Activated CD4-positive, alpha-beta T cell treated with anti-CD3 and anti-CD28 coated beads for 4 hours (primary cell): Measurements from ENCODE around the gene TBX5.

ENCODE experiments used
- DNase-seq, 2 donors: peaks; one replicate each; pipeline ENCODE4 v3.0.0-alpha.2; 2020

Gene TBX5

DNA sequence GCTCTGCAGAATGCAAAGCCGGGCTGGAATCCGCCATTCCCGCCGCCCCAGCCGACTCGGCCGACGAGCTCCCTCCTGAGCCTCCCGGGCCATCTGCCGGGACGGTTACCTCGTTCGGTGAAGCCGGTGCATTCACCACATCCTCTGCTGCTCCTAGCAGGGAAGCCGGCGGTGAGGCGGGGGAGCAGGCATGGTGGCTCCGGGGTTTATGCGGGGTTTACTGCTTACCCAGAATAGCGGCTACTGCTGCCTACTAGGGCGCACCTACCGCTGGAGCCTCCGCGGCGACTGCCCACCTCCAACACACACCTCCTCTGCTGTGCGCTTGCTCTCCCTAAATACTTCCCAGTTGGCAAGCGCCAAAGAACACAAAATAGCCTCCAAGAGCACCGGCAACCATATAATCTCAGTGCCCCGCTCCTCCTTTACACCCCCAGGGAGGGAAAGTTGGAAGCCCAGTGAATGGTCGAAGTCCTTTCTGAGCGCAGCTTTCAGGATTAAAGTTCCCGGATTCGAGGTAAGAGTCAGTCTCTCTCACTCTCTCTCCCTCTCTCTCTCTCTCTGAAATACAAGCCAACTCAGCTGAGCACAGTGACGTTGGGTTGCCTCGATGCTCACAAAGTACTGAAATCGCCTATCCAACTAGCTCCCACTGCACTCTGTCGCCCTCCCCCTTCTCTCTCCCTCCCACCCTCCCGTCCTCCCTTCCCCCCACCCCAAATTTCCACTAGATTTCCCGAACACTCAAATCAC is at the start of gene TBX5:
Gene TBX5, minus strand, starts transcription at position 626 of the 753 bp plus-strand sequence. CDS start 2,246 bp downstream, outside the sequence.
- no peak for DNase-seq

DNA sequence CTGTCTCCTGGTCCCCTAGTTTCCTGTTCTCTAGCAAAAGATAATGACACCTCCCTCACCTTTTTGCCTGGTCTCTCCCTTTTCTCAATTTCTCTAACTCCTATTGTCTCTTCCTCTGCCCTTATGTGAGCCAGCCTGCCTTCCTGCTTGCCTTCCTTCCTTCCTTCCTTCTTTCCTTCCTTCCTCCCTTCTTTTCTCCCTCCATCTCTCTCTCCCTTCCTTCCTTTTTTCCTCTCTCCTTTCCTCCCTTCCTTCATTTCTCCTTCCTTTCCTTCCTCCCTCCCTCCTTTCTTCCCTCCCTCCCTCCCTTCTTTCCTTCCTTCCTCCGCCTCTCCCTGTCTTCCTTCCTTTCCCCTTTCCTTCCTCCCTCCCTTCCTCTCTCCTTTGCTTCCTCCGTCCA is 45.7 kb upstream of the TBX5 start:
- DNase-seq = no peak

DNA sequence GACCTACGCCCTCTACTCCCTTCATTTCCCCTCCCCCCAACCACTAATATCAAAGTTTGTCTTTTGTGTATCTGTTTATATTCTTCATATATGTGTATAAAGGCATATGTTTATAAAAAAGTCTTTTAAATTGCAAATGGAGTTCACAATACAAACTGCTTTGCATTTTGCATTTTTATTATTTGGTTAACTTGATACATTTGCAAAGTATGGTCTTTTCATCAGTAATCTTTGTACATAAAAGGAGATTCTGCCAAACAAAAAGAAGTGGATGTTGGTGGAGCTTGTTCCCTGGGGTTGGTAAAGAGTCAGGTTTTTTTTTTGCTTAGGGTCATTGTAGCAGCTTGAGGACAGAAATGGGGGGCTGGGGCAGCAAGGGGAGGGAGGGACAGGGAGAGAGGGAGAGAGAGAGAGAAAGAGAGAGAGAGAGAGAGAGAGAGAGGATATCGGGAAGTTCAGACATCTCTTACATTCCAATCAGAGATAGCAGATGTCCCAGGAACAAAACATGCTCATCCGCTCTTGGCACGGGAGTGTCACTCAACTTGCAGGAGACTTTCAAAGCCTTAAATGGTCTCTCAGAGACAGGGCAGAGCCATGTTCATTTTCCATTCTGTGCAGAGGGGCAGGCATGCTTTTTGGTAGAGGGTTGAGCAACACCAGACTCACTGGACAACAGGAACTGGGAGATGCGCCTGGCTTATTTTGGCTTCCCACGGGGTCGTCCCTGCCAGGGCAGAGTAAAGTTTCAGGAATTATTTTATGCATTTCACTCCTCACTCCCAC is 44.8 kb upstream of the TBX5 start:
- DNase-seq = no peak

DNA sequence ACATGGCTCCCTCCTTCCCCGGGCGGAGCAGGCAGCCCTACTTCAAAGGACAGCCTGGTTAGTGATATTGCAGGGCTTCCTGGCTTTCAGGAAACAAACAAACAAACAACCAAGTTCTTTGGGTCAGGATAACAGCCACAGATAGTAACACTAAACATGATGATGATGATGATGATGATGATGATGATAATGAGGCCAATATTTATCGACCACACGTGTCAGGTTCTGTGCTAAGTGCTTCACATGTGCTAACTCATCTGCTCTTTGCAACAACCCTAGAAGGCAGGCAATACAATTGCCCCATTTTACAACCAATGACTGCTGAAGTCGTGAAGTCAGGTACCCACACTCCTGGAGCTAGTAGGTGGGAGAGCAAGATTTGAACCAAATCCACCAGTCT is 44.1 kb upstream of the TBX5 start:
- no peak for DNase-seq

DNA sequence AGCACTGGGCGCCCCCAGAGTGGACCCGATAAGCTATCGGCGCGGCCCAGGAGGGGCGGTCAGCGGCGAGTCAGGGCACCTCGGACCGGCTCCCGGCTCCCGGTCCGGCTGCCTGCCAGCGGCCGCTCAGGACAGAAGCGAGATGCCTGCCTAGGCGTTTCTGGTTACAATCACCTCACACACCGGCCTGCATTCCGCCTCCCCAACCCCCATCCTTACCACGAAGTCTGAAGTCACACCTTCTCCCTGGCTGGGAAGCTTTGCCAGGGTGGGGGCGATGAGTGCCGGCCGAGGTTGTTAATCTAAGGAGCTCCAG is 42.6 kb upstream of the TBX5 start:
- DNase-seq = no peak

DNA sequence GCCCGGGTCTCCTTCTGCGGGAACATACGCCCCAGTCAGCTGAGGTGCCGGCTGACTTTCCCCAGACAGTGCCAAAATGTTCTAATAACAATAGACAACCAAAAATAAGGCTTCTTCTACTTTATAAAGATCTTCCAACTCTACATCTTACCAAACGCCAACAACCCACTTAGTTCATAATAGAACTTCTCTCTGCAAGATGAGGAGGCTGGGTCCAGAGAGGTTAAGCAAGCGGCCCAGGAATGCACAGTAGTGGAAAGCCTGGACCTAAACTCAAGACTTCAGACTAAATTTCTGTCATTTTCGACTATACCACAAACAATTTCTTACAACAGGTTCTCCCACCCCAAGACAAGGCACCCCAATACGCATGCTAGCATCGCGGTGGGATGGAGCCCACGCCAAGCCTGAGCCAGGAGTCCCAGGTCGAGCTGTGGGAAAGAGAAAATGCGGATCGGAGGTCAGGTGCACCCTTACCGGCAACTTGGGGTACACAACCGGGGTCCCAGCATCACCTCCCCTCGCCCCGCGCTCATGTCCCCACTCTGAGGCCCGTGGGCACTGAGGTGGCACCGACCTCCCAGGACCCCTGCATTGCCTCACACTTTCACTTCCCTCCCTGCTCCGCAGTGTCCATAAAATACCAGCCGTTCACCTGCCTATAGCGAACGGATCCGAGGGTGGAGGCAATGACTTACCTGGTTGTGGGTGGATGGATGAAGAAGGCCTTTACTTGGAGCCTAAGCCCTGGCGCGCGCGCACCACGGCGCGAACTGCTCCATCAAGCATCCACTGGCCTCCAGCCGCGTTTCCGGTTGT is 42.1 kb upstream of the TBX5 start:
- DNase-seq = no peak

DNA sequence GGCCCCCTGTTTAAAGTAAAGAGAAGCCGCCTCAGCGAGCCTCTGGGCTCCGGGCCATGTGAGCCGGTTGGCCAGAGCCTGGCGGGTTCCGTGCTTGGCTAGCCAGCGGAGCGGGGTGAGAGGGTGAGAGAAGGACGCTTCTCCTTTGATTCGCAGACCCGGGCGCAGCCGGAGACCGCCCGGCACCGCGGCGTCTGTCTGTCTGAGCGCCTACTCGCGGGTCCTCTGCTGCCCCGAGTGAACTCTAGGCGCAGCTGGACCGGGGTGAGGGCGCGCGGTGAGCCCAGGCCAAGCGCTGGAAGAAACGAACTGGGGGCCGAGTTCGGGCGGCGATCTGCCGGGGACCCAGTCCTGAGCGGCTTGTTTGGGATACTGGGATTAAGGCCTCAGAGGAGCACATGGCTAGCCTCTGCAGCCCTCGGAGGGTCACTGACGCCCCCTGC is 41.4 kb upstream of the TBX5 start:
- DNase-seq = no peak

DNA sequence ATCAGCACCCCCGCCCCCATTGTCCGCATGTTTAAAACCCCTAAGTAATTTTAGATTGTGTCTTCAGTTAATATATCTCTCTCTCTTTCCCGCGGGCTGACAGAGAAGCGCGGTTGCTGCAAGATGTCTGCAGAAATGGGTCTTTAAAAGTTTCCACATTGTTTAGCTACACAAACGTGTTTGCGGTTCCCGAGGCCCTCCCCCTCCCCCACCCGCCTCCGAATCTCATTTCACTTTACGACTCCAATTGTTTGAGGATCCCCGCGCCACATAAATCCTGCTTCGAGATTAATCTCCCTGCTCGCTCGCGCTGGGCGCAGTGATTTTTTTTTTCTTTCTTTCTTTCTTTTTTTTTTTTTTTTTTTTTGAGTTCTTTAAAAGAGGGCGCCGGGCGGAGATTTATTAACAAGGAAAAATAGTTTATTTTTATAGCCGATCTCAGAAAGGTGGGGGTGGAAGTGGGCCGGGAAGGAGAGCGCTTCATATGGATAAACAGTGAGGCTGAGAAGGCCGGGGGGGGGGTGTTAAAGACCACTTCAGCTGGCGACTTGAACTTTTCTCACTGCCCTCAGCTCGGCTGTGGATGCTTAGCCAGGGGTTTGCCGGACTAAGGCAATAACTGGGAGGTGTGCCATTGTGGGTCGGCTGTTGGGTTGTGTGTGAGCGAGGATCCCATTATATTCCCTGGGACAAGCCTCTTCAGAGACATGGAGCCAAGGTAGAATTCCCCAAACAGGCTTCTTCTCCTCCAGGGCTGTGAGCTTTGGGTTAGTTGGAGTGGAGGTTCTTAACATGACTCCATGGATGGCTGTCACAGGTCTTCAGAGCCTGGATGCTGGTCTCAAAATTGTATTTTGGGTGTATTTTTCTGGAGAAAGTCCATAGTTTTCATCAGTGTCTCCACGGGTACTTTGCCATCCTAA is 39.7 kb upstream of the TBX5 start:
- no peak for DNase-seq

DNA sequence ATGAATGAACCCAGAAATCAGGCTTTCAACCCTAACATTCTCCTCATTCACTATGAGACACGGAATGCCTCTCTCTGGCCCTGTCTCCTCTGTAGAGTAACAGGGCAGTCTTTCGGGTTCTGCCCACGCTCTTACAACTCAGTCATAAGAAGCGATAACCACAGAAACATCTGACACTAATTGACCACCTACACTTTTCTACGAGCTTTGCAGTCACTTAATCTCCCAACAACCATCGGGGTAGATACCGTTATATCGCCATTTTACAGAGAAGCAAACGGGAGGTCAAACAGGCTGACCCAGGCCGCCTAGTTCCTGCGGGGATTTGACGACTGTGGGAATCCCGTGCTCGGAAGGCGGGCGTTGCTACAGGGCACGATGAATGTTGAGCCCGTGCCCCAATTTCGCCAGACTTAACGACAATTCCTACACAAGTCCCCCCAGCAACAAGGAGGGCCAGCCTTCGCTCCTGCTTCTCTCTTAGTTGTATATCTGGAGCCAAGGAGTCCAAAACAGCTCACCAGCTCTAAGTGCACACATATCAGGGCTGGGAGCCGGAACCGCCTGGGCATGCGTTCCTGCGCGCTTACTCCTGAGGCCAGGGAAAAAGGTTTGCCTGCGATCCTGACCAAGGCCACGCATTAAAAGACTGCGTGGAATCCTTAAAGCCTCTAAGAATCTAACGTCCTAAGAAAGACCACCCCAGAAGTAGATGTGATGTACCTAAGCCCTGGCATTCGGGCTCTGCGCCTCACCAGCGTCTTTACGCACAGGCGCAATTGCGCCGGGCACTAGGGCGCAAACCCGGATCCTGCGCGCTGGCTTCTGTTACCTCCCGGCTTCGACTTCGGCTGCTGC is 38.7 kb upstream of the TBX5 start:
- DNase-seq = no peak

DNA sequence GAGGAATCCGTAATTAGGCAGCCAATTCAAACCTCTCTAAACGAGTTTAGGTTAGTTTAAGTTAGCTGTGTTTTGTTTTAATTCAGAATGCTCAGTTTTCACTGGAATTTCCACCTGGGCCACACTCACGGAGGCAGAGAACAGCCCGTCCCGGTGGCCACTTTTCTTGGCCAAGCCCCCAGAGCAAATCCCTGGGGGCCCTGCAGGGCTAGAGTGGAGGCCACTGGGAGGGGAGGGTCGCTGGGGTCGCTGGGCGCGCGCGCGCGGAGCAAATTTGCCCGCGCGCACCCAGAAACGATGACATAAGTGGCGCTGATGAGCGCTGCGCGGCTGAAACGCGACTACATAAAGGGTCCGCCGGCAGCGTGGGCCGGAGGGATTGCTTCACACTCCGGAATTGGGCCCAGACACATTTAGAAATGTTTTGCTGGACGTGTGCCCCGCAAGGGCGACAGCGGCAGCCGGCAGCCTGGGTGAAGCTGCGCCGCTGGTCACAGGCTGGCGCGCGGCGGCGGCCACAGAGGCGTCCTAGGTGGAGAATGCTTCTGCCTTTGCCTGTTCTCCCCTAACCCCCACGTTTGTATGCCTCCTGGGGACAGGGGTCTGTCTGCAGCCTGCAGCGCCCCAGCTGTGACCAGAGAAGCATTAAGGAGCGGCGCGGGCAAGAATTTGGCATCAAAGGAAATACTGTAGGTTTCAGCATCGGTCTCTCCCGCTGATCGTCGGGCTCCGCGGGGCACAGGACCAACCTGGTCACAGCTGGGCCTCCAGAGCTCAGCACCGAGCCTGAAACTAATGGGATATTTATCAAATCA is 37.9 kb upstream of the TBX5 start:
- no peak for DNase-seq

DNA sequence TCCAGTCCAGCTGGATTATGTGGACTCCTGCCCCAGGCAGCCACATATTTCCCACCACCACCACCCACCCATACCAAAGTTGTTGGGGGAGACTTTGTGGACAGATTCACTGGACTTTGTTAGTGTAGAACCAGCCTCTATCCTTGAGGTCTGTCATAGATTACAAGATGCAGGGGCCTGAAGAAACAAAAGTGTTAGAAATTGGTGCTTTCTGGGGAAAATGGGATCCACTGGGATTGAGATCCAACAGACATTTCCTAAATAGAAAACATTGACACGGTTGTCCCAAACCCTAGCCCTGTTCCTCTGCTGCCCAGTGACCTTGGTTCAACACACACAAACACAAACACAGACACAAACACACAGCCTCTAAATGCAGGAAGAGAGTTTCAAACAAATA is 36.6 kb upstream of the TBX5 start:
- DNase-seq = no peak

DNA sequence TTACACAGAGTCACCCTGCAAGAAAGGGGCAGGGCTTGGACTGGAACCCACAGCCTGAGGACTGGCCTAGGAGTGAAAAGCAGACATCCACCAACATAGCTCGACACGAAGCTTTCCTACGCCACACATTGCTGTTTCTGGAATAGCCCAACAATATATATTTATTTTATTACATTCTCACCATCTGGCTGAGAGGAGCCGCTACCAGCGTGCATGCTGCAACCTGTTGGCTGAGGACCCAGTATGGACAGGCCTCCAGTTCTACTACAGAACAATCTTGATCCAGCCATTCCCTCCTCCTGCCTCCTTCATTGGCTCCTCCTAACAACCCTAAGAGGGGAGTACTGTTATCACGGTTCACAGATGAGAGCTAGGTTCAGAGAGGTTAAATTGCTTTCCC is 35.6 kb upstream of the TBX5 start:
- DNase-seq = no peak

DNA sequence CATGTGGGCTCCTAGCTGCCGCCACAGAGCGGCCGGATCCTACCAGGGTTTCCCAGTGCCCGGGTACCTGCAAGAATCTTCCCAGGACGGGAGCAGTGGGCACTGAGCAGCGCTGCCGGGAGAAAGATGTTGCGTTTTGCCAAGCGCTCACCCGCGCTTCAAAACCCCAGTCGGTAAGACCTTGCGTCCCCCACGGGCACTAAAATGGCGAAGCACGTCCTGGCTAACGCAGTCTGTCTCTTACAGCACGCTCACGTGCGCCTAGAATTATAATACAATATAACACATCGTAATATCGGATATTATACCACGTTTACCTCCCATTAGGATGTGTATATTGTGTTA is 35.1 kb upstream of the TBX5 start:
- no peak for DNase-seq

DNA sequence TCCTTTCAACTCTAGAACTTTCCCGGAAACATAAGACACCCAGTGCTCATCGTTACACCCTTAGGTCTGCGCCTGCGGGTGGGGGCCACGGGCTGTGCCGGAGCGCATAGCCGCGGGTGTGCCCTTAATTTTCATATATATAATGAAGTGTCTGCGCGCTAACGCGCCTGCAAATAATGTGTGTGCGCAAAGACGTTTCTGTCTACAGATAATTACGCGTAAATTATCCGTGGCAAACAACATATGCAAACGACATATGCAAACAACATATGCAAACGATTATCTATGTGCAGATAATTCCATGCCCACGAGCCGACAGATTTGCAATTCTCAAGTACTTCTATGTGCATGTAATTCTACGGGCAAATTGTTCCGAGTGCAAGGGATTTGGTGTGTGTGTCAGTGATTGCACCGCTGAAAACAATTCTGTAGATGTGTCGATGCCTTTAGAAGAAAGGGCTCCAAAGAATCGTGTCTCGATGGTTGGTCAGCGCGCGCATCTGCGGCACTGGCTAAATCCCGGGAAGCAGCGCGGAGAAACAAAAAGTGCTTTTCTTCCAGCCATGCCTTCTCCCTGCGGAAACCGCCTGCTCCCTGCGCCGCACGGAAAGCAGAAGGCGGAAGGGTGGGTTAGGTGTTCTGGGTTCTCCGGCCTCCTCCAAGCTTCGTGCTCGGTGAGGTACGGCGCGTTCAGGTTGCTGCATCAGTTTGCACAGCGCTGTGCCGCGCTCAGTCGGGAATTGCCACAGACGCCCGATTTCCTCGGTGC is 34.5 kb upstream of the TBX5 start:
- DNase-seq = no peak

DNA sequence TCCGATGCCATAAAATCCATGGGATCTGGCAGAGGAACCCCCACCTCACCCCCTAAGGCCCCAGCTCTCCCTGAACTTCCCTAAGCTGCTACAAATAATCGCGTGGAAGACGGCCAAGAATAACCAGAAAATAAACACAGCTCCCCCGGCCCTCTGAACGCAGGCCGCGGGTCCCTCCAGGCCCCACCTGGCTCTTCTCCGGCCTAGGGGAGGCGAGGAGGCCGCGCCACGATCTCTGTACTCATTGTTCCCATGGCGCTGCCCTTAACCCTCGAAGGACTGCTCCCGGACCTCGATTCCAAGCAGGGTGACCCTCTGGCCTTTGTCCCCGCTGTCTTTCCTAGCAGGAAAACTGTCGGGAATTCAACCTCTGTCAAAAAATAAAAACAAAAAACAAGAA is 33.9 kb upstream of the TBX5 start:
- no peak for DNase-seq

DNA sequence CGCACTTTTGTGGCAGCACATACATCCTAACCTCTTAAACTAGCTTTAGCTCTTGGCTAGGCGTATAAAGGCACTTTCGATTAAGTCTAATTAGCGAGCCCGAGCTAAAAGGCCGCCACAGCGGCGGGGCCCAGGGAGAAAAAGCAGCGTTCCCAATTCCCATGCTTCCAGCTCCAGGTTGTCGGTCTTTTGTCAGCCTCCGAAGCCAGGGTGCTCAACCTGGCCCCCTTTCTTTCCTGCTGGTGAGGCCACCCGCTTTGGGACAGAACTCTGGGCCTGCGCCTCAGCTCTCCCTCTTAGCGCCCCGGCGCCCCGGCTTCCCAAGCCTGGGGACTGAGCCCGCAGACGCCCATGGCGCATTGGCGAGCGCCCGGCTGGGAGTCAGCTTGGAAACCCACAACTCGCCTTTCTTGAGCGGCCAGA is 33.3 kb upstream of the TBX5 start:
- DNase-seq = no peak

DNA sequence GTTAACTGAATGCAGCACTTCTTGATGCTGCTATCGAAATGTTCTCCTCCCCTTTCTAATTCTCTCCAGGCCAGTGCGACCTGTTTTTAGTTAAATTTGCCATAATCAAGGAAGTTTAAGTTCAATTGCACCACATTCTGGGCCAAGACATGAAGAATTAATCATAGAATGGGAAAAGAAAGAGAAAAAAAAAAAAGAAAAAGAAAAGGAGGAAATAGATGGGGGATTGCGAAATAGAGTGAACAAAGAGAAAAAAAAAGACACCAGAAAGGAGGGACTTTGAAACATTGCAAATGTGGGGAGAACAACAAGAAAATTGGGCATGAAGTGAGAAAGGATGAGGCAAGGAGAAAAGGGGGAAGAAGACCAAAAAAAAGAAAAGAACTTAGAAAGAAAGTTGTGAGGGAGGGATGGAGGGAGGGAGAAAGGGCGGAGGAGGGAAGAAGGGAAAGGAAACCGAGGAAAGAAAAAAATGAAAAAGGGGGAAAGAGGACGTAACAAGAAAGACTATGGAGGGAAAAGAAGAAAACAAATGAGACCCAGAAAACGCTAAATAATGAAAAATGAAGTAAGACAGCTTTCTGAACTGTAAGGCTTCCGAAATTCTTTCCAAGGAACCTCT is 32.8 kb upstream of the TBX5 start:
- no peak for DNase-seq

DNA sequence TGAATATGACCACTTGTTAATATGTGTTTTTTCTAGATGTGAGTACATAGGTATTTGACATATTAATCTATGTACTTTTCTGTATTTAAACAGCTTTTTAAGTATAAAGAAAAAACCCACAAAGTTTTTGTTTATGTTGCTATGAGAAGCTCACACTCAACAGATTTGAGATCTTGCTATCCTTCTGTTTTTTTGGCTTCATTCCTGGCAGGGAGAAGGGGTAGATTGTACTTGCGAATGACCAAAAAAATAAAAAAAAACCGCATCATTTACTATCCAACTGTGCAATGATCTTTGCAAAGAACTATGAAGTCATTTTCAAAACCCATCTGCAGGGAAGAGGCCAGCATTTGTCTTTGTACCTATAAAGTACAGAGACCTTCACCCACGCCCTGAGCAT is 28.4 kb upstream of the TBX5 start:
- DNase-seq = no peak

DNA sequence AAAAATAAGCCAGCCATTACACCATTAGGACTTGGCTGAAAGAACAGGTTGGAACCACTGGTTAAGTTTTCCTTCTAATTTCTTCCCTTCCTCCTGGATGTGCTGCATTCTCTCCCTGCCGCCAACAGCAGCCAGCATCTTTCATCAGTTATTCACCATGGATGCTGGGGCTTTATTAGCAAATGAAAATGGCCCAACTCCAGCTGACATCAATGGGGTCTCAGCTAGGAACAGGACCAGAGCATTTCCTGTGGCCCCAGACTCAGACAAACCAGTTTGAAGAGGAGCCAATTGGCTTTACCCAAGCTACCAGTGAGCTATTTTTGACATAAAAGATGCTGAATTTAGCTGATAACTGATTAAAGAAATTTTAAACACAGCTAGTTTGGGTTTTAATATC is 26.0 kb upstream of the TBX5 start:
- DNase-seq = no peak

DNA sequence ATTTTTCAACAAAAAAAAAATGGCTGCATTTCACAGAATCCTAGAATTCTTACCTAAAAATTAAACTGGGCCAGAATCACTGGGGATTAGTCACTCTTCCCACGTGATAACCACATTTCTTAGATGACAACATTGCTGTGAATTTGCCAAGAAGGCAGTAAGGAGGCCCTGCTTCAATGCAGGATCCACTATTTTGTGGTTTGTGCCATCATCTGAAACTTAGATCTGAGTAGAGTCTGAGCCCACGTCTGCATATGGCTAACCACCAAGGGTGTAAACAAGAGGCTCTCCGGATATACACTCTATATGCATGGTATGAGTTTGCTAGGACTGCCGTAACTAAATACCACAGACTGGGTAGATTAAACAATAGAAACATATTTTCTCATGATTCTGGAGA is 24.4 kb upstream of the TBX5 start:
- no peak for DNase-seq
